GM19351 (cell line): ENCODE measurements around the gene TIMP2.

Source experiments
- ATAC-seq: cut with Tn5 transposase; IDR thresholded peaks from one replicate; pipeline ENCODE4 v1.9.1; 2021; ENCODE audit warnings: mild to moderate bottlenecking, moderate library complexity; ENCODE audit not compliant: unreplicated experiment

The TIMP2 gene

DNA sequence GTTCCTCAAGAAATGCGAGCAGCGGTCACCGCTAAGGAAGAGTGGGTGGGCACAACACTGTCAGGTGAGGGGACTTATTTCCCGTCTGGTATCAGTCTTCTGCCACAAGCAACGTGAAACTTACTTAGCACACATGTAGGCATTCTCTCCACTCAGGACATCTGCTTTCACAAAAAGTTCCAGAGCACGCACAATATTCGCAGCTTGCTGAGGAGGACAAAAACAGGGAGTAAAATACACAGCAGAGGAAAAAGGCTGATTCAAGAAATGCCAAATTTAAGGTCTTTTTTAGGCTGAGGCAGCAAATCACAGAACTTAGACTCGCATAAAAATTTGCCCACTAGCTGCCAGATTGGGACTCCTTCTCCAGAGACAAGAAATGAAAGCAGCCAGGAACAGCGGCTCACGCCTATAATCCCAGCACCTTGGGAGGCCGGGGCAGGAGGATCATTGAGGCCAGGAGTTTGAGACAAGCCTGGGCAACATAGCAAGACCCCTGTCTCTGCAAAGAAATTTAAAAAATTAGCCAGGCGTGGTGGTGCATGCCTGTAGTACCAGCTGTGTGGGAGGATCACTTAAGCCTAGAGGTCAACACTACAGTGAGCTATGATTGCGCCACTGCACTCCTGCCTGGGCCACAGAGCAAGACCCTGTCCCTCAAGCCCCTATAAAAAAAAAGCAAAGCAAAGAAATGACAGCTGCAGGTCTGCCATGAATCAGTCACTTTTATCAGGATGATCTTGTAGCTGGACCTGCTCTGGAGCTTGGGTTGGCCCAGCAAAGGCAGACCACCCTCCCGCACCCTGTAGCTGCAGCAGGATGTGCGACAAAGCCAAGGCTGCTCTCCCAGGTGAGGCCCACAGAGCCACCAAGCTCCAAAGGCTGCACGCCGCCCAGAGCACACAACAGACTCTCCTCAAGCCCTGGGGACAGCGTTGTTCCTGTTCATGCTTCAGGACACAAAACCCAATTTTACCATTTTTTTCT is 105.1 kb downstream of the TIMP2 start:
- no peak for ATAC-seq

- ATAC-seq: no peak
These were observed 105.8 kb downstream of the TIMP2 start for GRCh38 chr17:78819402-78819801.

DNA sequence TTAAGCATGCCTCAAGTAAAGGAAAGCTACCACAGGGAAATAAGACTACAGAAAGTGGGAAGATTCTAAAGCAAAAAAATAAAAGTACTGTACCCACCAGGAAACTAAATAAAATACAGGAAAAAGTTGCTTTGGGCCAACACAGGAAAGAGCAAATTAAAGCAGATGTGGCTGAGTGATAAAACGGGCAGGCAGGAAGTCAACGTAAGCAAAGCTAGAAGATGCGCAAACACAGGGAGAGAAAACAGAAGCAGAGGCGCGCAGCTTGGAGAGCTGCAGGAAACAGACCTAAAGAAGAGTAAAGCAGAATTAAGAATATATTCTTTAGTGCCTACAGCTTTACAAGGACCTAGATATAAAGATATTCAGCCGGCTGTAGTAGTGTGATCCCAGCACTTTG is 106.3 kb downstream of the TIMP2 start:
- no peak for ATAC-seq

GRCh38 chr17:78818152-78818846 is 106.9 kb downstream of the TIMP2 start:
- ATAC-seq: no peak

- ATAC-seq: no peak
These were observed 108.1 kb downstream of the TIMP2 start for GRCh38 chr17:78817123-78817522.

DNA sequence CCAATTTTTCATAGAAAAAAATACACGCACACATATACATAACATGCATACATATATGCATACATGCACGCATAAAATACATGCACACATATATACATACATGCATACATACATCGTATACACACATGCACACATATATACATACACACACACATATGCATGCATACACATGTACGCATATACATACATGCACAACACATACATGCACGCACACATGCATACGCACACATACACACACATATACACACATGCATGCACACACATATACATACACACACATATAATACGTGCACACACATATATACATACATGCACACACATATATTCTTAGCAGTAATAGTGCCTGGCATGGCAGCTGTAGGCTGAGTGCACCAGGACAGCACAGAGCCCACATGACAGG is 109.5 kb downstream of the TIMP2 start:
- no peak for ATAC-seq

DNA sequence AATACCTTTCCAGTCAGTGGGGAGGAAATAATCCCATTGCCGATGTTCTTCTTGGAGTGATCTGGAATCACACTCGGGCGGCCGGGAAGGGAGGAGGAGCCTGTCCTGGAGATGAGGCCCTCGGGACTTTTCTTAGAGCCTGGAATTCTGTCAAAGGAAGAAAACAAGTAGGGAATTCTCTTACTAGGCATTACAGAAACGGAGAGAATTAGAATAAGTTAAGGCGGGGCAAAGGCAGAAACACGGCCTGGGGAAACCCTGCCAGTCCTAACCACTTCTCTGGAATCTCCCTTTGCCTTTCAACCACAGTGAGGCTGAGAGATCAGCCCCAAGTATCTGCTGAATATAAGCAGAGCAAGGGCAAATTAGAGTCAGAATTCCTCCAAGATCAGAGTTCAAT is 112.3 kb downstream of the TIMP2 start:
- no peak for ATAC-seq

DNA sequence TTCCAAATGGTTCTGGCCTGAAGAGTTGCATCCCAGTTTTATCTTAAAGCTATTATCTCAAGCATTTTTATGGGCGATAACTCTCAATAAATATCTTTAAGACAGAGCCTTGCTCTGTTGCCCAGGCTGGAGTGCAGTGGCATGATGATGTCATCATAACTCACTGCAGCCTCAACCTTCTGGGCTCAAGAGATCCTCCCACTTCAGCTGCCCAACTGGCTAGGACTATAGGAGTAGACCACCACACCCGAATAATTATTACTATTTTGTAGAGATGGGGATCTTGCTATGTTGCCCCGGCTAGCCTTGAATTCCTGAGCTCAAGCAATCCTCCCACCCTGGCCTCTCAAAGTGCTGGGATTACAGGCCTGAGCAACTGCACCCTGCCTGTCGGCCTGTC is 117.0 kb downstream of the TIMP2 start:
- ATAC-seq: no peak

- no peak for ATAC-seq
These were observed 118.7 kb downstream of the TIMP2 start for GRCh38 chr17:78806451-78806850.

DNA sequence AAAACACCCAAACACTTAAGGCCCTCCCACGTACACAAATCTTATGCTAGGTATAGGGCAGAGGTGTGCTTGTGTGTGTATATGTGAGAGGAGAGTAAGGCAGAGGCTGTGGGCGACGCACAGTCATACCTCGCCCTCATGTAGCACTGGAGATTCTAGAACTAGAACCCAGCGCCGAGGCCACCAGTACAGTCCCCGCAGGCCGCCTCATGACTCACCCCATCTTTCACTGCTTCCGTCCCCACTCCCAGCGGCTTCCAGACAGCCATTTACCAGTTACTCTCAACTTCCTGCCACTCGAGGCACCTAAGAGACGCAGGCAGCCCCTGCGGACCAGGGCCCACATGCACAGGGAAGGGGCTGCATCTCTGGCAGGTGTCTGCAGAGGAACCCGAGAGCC is 119.9 kb downstream of the TIMP2 start:
- ATAC-seq: no peak

- no peak for ATAC-seq
These were observed 120.4 kb downstream of the TIMP2 start for GRCh38 chr17:78804777-78805176.

GRCh38 chr17:78803186-78803845 is 121.9 kb downstream of the TIMP2 start:
- ATAC-seq: no peak
